ENCODE data around the gene CCR9. TPM values are rescaled to one million over a fixed set of nuclear protein-coding genes. Genes with fewer than 3 reads are reported as not detected.

The CCR9 gene
- polyA plus RNA-seq, 1 donor from 2014 or later: not detected

- TF ChIP-seq, protein P1, sequence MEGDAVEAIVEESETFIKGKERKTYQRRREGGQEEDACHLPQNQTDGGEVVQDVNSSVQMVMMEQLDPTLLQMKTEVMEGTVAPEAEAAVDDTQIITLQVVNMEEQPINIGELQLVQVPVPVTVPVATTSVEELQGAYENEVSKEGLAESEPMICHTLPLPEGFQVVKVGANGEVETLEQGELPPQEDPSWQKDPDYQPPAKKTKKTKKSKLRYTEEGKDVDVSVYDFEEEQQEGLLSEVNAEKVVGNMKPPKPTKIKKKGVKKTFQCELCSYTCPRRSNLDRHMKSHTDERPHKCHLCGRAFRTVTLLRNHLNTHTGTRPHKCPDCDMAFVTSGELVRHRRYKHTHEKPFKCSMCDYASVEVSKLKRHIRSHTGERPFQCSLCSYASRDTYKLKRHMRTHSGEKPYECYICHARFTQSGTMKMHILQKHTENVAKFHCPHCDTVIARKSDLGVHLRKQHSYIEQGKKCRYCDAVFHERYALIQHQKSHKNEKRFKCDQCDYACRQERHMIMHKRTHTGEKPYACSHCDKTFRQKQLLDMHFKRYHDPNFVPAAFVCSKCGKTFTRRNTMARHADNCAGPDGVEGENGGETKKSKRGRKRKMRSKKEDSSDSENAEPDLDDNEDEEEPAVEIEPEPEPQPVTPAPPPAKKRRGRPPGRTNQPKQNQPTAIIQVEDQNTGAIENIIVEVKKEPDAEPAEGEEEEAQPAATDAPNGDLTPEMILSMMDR (IDR thresholded peaks at IDR 0.05; ENCODE audit: poor library complexity, severe bottlenecking): no peak
- no peak for TF ChIP-seq SMC3 (conservative IDR thresholded peaks at IDR 0.05; ENCODE audit: poor library complexity)
- no peak for TF ChIP-seq MXI1 (conservative IDR thresholded peaks at IDR 0.05; ENCODE audit: poor library complexity, severe bottlenecking)
- no peak for TF ChIP-seq POLR2AphosphoS5 (IDR thresholded peaks at IDR 0.05)
- TF ChIP-seq RAD21 (conservative IDR thresholded peaks at IDR 0.05): no peak
- TF ChIP-seq EZH2 (IDR thresholded peaks at IDR 0.05; ENCODE audit: borderline replicate concordance, insufficient read depth, low read length, poor library complexity, severe bottlenecking): no peak
- TF ChIP-seq EP300 (conservative IDR thresholded peaks at IDR 0.05; ENCODE audit: poor library complexity, severe bottlenecking): no peak
- TF ChIP-seq TAF1 (IDR thresholded peaks at IDR 0.05; ENCODE audit: low read depth): no peak
- TF ChIP-seq REST (IDR thresholded peaks at IDR 0.05; ENCODE audit: borderline replicate concordance): no peak
Observed at GRCh38 chr3:45894015-45894414, 7.7 kb downstream of the CCR9 start.

DNA sequence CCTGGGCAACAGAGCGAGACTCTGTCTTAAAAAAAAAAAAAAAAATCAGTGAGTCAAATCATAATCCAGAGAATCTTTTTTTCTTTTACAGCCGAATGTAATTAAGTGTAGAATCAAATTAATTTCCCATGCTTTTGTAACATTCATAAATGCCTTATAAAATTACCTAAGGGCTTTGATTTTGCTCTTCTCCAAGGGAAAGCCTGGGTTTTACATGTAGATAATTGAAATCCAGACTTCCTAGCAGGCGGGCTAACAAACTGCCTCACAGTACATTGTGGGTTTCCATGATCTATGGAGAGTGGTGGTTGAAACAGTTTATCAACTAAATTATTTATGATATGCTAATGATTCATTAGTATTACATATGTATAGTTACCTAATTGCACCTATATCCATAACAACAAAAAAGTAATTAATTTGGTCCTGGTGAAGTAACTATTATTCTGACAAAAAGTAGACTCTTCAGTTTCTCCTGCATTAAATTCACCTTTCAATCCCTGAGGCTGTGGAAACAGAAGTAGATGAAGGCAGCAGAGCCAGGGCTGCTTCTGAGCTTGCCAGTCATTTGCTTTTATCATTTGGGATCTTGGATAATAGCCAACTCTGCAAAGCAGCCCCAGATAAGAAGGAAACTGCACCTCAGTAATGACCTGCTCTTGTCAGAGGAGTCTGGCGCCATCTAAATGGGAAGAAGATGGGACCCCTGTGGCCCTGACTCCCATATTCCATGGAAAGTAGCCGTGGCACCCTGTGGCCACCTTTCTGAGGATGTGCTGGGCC, 9.5 kb downstream of the CCR9 start:
- Histone ChIP-seq H3K27ac (ENCODE audit: low read length) (no peak overlapping the region), H3K27me3 (ENCODE audit: insufficient read depth, low read depth, low read length) (no peaks in the 10 kb centered on the region), H3K9ac (ENCODE audit: low read length) (no peak overlapping the region), H2AFZ (ENCODE audit: low read depth, low read length) (no peak overlapping the region), H3K9me3 (ENCODE audit: low read length) (no peaks in the 10 kb centered on the region), H3K4me2 (ENCODE audit: low read length) (no peak overlapping the region), H3K79me2 (replicated peaks; ENCODE audit: insufficient read depth, low read length) (no peaks in the 10 kb centered on the region), H3F3A (ENCODE audit: insufficient read depth, low read length, poor library complexity, severe bottlenecking) (no peaks in the 10 kb centered on the region), H3K36me3 (ENCODE audit: insufficient read depth, low read length) (no peaks in the 10 kb centered on the region), H4K20me1 (ENCODE audit: insufficient read depth) (no peaks in the 10 kb centered on the region), H3K4me3 (ENCODE audit: low read length) (no peak overlapping the region), H3K9me2 (ENCODE audit: insufficient read depth, low read length) (no peaks in the 10 kb centered on the region)
- TF ChIP-seq TAF1 (IDR thresholded peaks at IDR 0.05; ENCODE audit: low read depth) (no peak), RAD21 (conservative IDR thresholded peaks at IDR 0.05) (no peak), POLR2AphosphoS5 (IDR thresholded peaks at IDR 0.05) (no peak), MXI1 (conservative IDR thresholded peaks at IDR 0.05; ENCODE audit: poor library complexity, severe bottlenecking) (no peak), REST (IDR thresholded peaks at IDR 0.05; ENCODE audit: borderline replicate concordance) (no peak), EZH2 (IDR thresholded peaks at IDR 0.05; ENCODE audit: borderline replicate concordance, insufficient read depth, low read length, poor library complexity, severe bottlenecking) (no peak), SMC3 (conservative IDR thresholded peaks at IDR 0.05; ENCODE audit: poor library complexity) (no peak), EP300 (conservative IDR thresholded peaks at IDR 0.05; ENCODE audit: poor library complexity, severe bottlenecking) (no peak)
- TF ChIP-seq, protein P1 (IDR thresholded peaks at IDR 0.05; ENCODE audit: poor library complexity, severe bottlenecking): no peak

More at GRCh38 chr3:45894015-45894414, 7.7 kb downstream of the CCR9 start:
- no peaks in the 10 kb centered on the region for H3K27me3 ChIP-seq (ENCODE audit: insufficient read depth, low read depth, low read length)
- no peak overlapping the region for H3K9ac ChIP-seq (ENCODE audit: low read length)
- no peaks in the 10 kb centered on the region for H3K9me3 ChIP-seq (ENCODE audit: low read length)
- no peak overlapping the region for H3K4me2 ChIP-seq (ENCODE audit: low read length)
- no peak overlapping the region for H3K4me3 ChIP-seq (ENCODE audit: low read length)
- H4K20me1 ChIP-seq (ENCODE audit: insufficient read depth): no peaks in the 10 kb centered on the region
- no peaks in the 10 kb centered on the region for H3K79me2 ChIP-seq (replicated peaks; ENCODE audit: insufficient read depth, low read length)
- no peaks in the 10 kb centered on the region for H3F3A ChIP-seq (ENCODE audit: insufficient read depth, low read length, poor library complexity, severe bottlenecking)
- H3K27ac ChIP-seq (ENCODE audit: low read length): no peak overlapping the region
- no peaks in the 10 kb centered on the region for H3K9me2 ChIP-seq (ENCODE audit: insufficient read depth, low read length)
- H3K36me3 ChIP-seq (ENCODE audit: insufficient read depth, low read length): no peaks in the 10 kb centered on the region
- H2AFZ ChIP-seq (ENCODE audit: low read depth, low read length): no peak overlapping the region
